Lung (tissue), 12 donors: ENCODE results near the gene RSBN1. TPM values are rescaled to one million over a fixed set of nuclear protein-coding genes. Genes with fewer than 3 reads are reported as not detected.
"Not testable (repeated sequence)": the region's sequence is repeated elsewhere in the genome, so short reads cannot be mapped to it uniquely, and the experiment has no call there.

Experiments used
- ATAC-seq: fragments of 200-7000 bp; cut with Tn5 transposase; one replicate; pipeline ENCODE4 v1.9.1; 2020; ENCODE audit warnings: moderate number of reproducible peaks; ENCODE audit not compliant: insufficient read depth, low FRiP score
- DNase-seq, 3 donors: peaks; one replicate each; pipeline ENCODE4 v3.0.0-alpha.2; 2013 to 2017
- H3K27ac ChIP-seq, 2 donors: one replicate each; pipeline ENCODE4 v1.5.1; 2013; ENCODE audit warnings: mild to moderate bottlenecking in 2 of 2, moderate library complexity in 2 of 2, control low read depth in 1 of 2, inconsistent platforms in 1 of 2, low read depth in 1 of 2, low read length in 1 of 2
- H3K27me3 ChIP-seq, 3 donors: one replicate each; pipeline ENCODE4 v1.5.1; 2013; ENCODE audit warnings: low read length in 2 of 3; ENCODE audit not compliant: control insufficient read depth in 3 of 3, insufficient read depth in 3 of 3
- H3K36me3 ChIP-seq, 4 donors: one replicate each; pipeline ENCODE4 v1.5.1; 2013; ENCODE audit warnings: low read length in 4 of 4, mild to moderate bottlenecking in 1 of 4, moderate library complexity in 1 of 4; ENCODE audit not compliant: control insufficient read depth in 4 of 4, insufficient read depth in 4 of 4
- H3K4me1 ChIP-seq, 5 donors: one replicate each; pipeline ENCODE4 v1.5.1; 2013; ENCODE audit warnings: low read length in 5 of 5, mild to moderate bottlenecking in 2 of 5, moderate library complexity in 1 of 5; ENCODE audit not compliant: control insufficient read depth in 5 of 5, insufficient read depth in 5 of 5
- H3K4me3 ChIP-seq: one replicate; pipeline ENCODE4 v1.5.1; 2013; ENCODE audit warnings: mild to moderate bottlenecking, control low read depth, moderate library complexity
- H3K9ac ChIP-seq, 2 donors: one replicate each; pipeline ENCODE4 v1.5.1; 2013; ENCODE audit warnings: low read length in 2 of 2, control low read depth in 1 of 2; ENCODE audit not compliant: insufficient read depth in 1 of 2
- H3K9me3 ChIP-seq, 4 donors: one replicate each; pipeline ENCODE4 v1.5.1; 2013; ENCODE audit warnings: low read length in 3 of 4, mild to moderate bottlenecking in 1 of 4, moderate library complexity in 1 of 4; ENCODE audit not compliant: control insufficient read depth in 4 of 4, insufficient read depth in 3 of 4
- CTCF ChIP-seq: IDR thresholded peaks from 2 replicates; pipeline ENCODE4 v1.5.1; 2012; ENCODE audit warnings: mild to moderate bottlenecking; ENCODE audit errors: control extremely low read depth, extremely low read depth
- WGBS, 2 donors: extraction: QIAGEN DNeasy Blood & Tissue Kit; methylation state at CpG; one replicate each; pipeline ENCODE4 v1.1.7; 2013; 5-methylcytosine and 5-hydroxymethylcytosine counted together
- polyA plus RNA-seq, 2 donors: library from polyadenylated mRNA; stranded (reverse); fragments of 200-250 nt; gene quantifications; one replicate each; pipeline ENCODE4 v1.2.1, GENCODE V29; 2013
- total RNA-seq, 2 donors: library from RNA; depleted of rRNA in 1 of 2; stranded (reverse); fragments of >200 nt in 1 of 2; gene quantifications; one replicate each; pipeline ENCODE4 v1.2.1, GENCODE V29; 2014 to 2021
- donor health status: control.
- donor health status: control.
- donor health status: Bipolar disorder and iron deficiency.
- donor health status: healthy.
- donor health status: DM: yes; HTN: yes; CAD: no.

RSBN1 gene
- total and polyA plus RNA-seq, 4 donors: 4.4 to 39.0 (median 12.5) TPM

- ATAC-seq: no peak
- H3K9me3 ChIP-seq: no peaks in the 10 kb centered on the region
- H3K36me3 ChIP-seq: peaks cover 0 to 5% (median 2%) of the 10 kb centered on the region in 4 donors
- no peaks in the 10 kb centered on the region for H3K4me1 ChIP-seq
- no peak overlapping the region for H3K9ac ChIP-seq
- DNase-seq: no peak
- H3K27me3 ChIP-seq: no peaks in the 10 kb centered on the region
- H3K27ac ChIP-seq: no peak overlapping the region
- H3K4me3 ChIP-seq: no peak overlapping the region
- no peak for TF ChIP-seq CTCF
- 93 to 98% methylated on average over 5 of the region's 5 CpGs for WGBS, 2 donors
These were observed 69.8 kb downstream of the RSBN1 start for GRCh38 chr1:113742515-113742914.

GRCh38 chr1:113734357-113735055, 77.8 kb downstream of the RSBN1 start:
- DNase-seq: no peak
- 85 to 94% methylated on average over 2 of the region's 2 CpGs for WGBS, 2 donors
- H3K27me3 ChIP-seq: no peaks in the 10 kb centered on the region

GRCh38 chr1:113732802-113733201, 79.5 kb downstream of the RSBN1 start:
- Histone ChIP-seq H3K4me3 (no peak overlapping the region), H3K36me3 (peaks cover 0 to 14% (median 6%) of the 10 kb centered on the region in 4 donors), H3K4me1 (no peaks in the 10 kb centered on the region), H3K9ac (no peak overlapping the region), H3K9me3 (no peaks in the 10 kb centered on the region), H3K27me3 (no peaks in the 10 kb centered on the region), H3K27ac (no peak overlapping the region)
- DNase-seq: no peak
- no peak for TF ChIP-seq CTCF
- 92 to 94% methylated on average over 5 of the region's 5 CpGs for WGBS, 2 donors
- ATAC-seq: no peak

More at GRCh38 chr1:113734357-113735055, 77.8 kb downstream of the RSBN1 start:
- Histone ChIP-seq H3K4me1 (no peaks in the 10 kb centered on the region), H3K36me3 (peaks cover 0 to 14% (median 6%) of the 10 kb centered on the region in 4 donors), H3K27ac (no peak overlapping the region), H3K4me3 (no peak overlapping the region), H3K9me3 (no peaks in the 10 kb centered on the region), H3K9ac (no peak overlapping the region)
- no peak for ATAC-seq
- TF ChIP-seq CTCF: no peak

GRCh38 chr1:113721010-113721409, 91.3 kb downstream of the RSBN1 start:
- WGBS, 2 donors: 98 to 100% methylated on average over 2 of the region's 2 CpGs
- DNase-seq: no peak
- no peaks in the 10 kb centered on the region for H3K27me3 ChIP-seq

GRCh38 chr1:113718621-113719020, 93.7 kb downstream of the RSBN1 start:
- not testable (repeated sequence) for DNase-seq, H3K9me3 ChIP-seq, ATAC-seq, H3K9ac ChIP-seq, H3K27ac ChIP-seq, H3K4me3 ChIP-seq, H3K27me3 ChIP-seq, H3K4me1 ChIP-seq
- H3K36me3 ChIP-seq: peaks cover 3 to 12% (median 4%) of the 10 kb centered on the region in 4 donors
- 98 to 99% methylated on average over 5 of the region's 5 CpGs for WGBS, 2 donors

More at GRCh38 chr1:113721010-113721409, 91.3 kb downstream of the RSBN1 start:
- Histone ChIP-seq H3K9me3 (peaks cover 0 to 4% (median 1%) of the 10 kb centered on the region in 4 donors), H3K27ac (no peak overlapping the region), H3K9ac (no peak overlapping the region), H3K4me1 (no peaks in the 10 kb centered on the region), H3K4me3 (no peak overlapping the region), H3K36me3 (peaks cover 3 to 10% (median 6%) of the 10 kb centered on the region in 4 donors)
- TF ChIP-seq CTCF: no peak
- ATAC-seq: no peak
